H9 (cell line): ENCODE data around the gene ZDHHC11. TPM values are rescaled to one million over a fixed set of nuclear protein-coding genes. Genes with fewer than 3 reads are reported as not detected.

Experiments used
- DNase-seq: peaks from one replicate; pipeline ENCODE4 v3.0.0-alpha.2; 2017
- H2AFZ ChIP-seq: one replicate; pipeline ENCODE4 v1.6.1; 2013; ENCODE audit warnings: mild to moderate bottlenecking, low read length, control low read depth, moderate library complexity
- H2AK5ac ChIP-seq: 2 replicates; pipeline ENCODE4 v1.6.1; 2013; ENCODE audit warnings: low read length, control low read depth, mixed read lengths; ENCODE audit not compliant: insufficient read length
- H2BK120ac ChIP-seq: one replicate; pipeline ENCODE4 v1.6.1; 2013; ENCODE audit warnings: low read depth, mild to moderate bottlenecking, low read length, control low read depth, inconsistent platforms; ENCODE audit not compliant: poor library complexity, severe bottlenecking
- H2BK12ac ChIP-seq: 2 replicates; pipeline ENCODE4 v1.6.1; 2013; ENCODE audit warnings: low read length, control low read depth, mixed read lengths, low read depth; ENCODE audit not compliant: insufficient read length
- H2BK15ac ChIP-seq: 2 replicates; pipeline ENCODE4 v1.6.1; 2013; ENCODE audit warnings: low read depth, low read length, control low read depth
- H2BK20ac ChIP-seq: one replicate; pipeline ENCODE4 v1.6.1; 2013; ENCODE audit warnings: low read depth, mild to moderate bottlenecking, low read length, control low read depth, inconsistent platforms; ENCODE audit not compliant: poor library complexity, severe bottlenecking
- H2BK5ac ChIP-seq: 2 replicates; pipeline ENCODE4 v1.6.1; 2013; ENCODE audit warnings: low read length, control low read depth, mixed read lengths; ENCODE audit not compliant: insufficient read length
- H3K14ac ChIP-seq: 2 replicates; pipeline ENCODE4 v1.6.1; 2013; ENCODE audit warnings: low read length, control low read depth; ENCODE audit not compliant: insufficient read depth
- H3K18ac ChIP-seq: 2 replicates; pipeline ENCODE4 v1.6.1; 2013; ENCODE audit warnings: low read depth, mild to moderate bottlenecking, mixed read lengths, low read length, control low read depth; ENCODE audit not compliant: insufficient read length
- H3K23ac ChIP-seq: 2 replicates; pipeline ENCODE4 v1.6.1; 2013; ENCODE audit warnings: low read length, control low read depth, mixed read lengths, low read depth; ENCODE audit not compliant: insufficient read length
- H3K23me2 ChIP-seq: 2 replicates; pipeline ENCODE4 v1.6.1; 2013; ENCODE audit warnings: low read depth, mild to moderate bottlenecking, mixed read lengths, low read length, control low read depth; ENCODE audit not compliant: insufficient read length, poor library complexity, severe bottlenecking
- H3K27ac ChIP-seq: 2 replicates; pipeline ENCODE4 v1.5.1; 2013; ENCODE audit warnings: low read length, control low read depth, mixed read lengths, low read depth; ENCODE audit not compliant: insufficient read length
- H3K27me3 ChIP-seq: 2 replicates; pipeline ENCODE4 v1.6.1; 2013; ENCODE audit warnings: low read length, control low read depth, inconsistent platforms; ENCODE audit not compliant: insufficient read depth
- H3K4ac ChIP-seq: 2 replicates; pipeline ENCODE4 v1.6.1; 2013; ENCODE audit warnings: low read depth, mild to moderate bottlenecking, control low read depth, inconsistent platforms, low read length, moderate library complexity
- H3K4me1 ChIP-seq: 2 replicates; pipeline ENCODE4 v1.6.1; 2013; ENCODE audit warnings: low read length, control low read depth, inconsistent platforms; ENCODE audit not compliant: insufficient read depth
- H3K4me2 ChIP-seq: 2 replicates; pipeline ENCODE4 v1.6.1; 2013; ENCODE audit warnings: low read length, control low read depth, mixed read lengths; ENCODE audit not compliant: insufficient read length, insufficient read depth
- H3K56ac ChIP-seq: 2 replicates; pipeline ENCODE4 v1.6.1; 2013; ENCODE audit warnings: low read depth, mild to moderate bottlenecking, mixed read lengths, low read length, control low read depth; ENCODE audit not compliant: insufficient read length
- H3K79me1 ChIP-seq: 2 replicates; pipeline ENCODE4 v1.6.1; 2013; ENCODE audit warnings: low read depth, mild to moderate bottlenecking, moderate library complexity, low read length, control low read depth, inconsistent platforms; ENCODE audit not compliant: insufficient read depth, poor library complexity, severe bottlenecking
- H3K79me2 ChIP-seq: 2 replicates; pipeline ENCODE4 v1.6.1; 2013; ENCODE audit warnings: low read length, control low read depth, inconsistent platforms; ENCODE audit not compliant: insufficient read depth
- H3K9ac ChIP-seq: 2 replicates; pipeline ENCODE4 v1.6.1; 2013; ENCODE audit warnings: low read length, control low read depth, mixed read lengths; ENCODE audit not compliant: insufficient read length; ENCODE audit errors: extremely low read depth
- H3K9me3 ChIP-seq: one replicate; pipeline ENCODE4 v1.6.1; 2013; ENCODE audit warnings: low read depth, low read length, inconsistent platforms; ENCODE audit not compliant: control insufficient read depth
- H3T11ph ChIP-seq: one replicate; pipeline ENCODE4 v1.6.1; 2013; ENCODE audit warnings: mild to moderate bottlenecking, low read length, control low read depth, inconsistent platforms
- H4K20me1 ChIP-seq: one replicate; pipeline ENCODE4 v1.6.1; 2013; ENCODE audit not compliant: control insufficient read depth, insufficient read length, insufficient read depth
- H4K5ac ChIP-seq: 2 replicates; pipeline ENCODE4 v1.6.1; 2013; ENCODE audit warnings: low read depth, mild to moderate bottlenecking, mixed read lengths, low read length, control low read depth; ENCODE audit not compliant: insufficient read length
- H4K8ac ChIP-seq: replicated peaks from 2 replicates; pipeline ENCODE4 v1.6.1; 2013; ENCODE audit warnings: low read length, control low read depth, mixed read lengths, low read depth; ENCODE audit not compliant: insufficient read length
- H4K91ac ChIP-seq: 2 replicates; pipeline ENCODE4 v1.6.1; 2013; ENCODE audit warnings: low read depth, mild to moderate bottlenecking, moderate library complexity, mixed read lengths, low read length, control low read depth; ENCODE audit not compliant: insufficient read length
- H3K27ac Mint-ChIP-seq, 3 experiments: 2 replicates in 2 of 3; 3 replicates in 1 of 3; pipeline ENCODE4 v1.8.0; 2020 to 2021; ENCODE audit warnings: mixed read lengths in 3 of 3, mild to moderate bottlenecking in 1 of 3, moderate library complexity in 1 of 3
- H3K27me3 Mint-ChIP-seq: 2 replicates; pipeline ENCODE4 v1.8.0; 2021; ENCODE audit warnings: low read depth, mild to moderate bottlenecking, moderate library complexity, mixed read lengths
- H3K36me3 Mint-ChIP-seq, 3 experiments: 2 replicates in 2 of 3; 3 replicates in 1 of 3; pipeline ENCODE4 v1.8.0; 2020 to 2021; ENCODE audit warnings: low read depth in 3 of 3, mixed read lengths in 3 of 3; ENCODE audit not compliant: insufficient read depth in 1 of 3
- H3K4me1 Mint-ChIP-seq, 2 experiments: 2 replicates each; pipeline ENCODE4 v1.8.0; 2020; ENCODE audit warnings: mixed read lengths in 2 of 2
- H3K4me3 Mint-ChIP-seq, 2 experiments: 2 replicates in 1 of 2; 3 replicates in 1 of 2; pipeline ENCODE4 v1.8.0; 2020 to 2021; ENCODE audit warnings: mild to moderate bottlenecking in 2 of 2, mixed read lengths in 2 of 2, moderate library complexity in 1 of 2
- H3K9me3 Mint-ChIP-seq, 2 experiments: 2 replicates in 1 of 2; 3 replicates in 1 of 2; pipeline ENCODE4 v1.8.0; 2020; ENCODE audit warnings: mild to moderate bottlenecking in 2 of 2, mixed read lengths in 2 of 2, moderate library complexity in 1 of 2
- WGBS: extraction: QIAGEN DNeasy Blood & Tissue Kit; methylation state at CpG from one replicate; pipeline ENCODE4 v1.1.7; 2013; ENCODE audit warnings: missing lambda C conversion rate, low lambda C conversion rate, mixed read lengths; ENCODE audit not compliant: insufficient read length; ENCODE audit errors: extremely low coverage; 5-methylcytosine and 5-hydroxymethylcytosine counted together
- total RNA-seq: library from RNA; stranded (reverse); gene quantifications from 2 replicates; pipeline ENCODE4 v1.2.1, GENCODE V29; 2021
- TF ChIP-seq, protein P1 (sequence below): fragments of 200-600 bp; sonication (generic); conservative IDR thresholded peaks from 3 replicates; pipeline ENCODE4 v1.8.0; 2021; ENCODE audit warnings: antibody characterized with exemption, mild to moderate bottlenecking

The ZDHHC11 gene
- total RNA-seq, 1 experiment from 2014 or later, result 37.6 TPM

DNA sequence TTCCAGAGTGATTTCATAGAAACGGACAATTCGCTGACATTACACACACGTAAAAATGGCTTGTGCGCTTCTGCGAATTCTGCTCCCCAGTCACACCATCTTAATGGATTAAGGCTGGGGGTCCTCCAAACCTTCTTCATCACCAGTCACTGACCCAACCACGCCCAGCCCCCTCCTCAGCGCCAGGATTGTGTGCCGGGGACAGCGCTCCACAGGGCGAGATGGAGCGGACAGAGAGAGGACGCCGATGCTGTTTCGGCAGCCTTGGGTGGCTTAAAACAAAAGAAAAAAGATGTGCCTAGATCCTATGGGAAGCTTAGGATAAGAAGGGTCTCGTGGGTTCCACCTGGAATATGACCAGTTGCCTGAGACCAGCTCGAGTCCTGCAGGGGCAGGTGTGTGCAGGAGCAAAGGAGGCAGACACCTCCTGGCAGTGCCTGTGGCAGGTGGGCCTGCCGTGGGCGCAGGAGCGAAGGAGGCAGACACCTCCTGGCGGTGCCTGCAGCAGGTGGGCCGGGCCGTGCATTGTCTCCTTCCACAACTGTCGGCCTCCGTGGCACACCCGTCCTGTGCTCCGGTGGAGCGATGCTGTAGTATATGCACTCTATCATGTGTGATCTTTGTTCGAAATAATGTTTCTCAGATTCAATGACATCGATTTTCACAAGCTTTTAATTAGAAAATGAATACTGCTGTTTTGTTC is 21.0 kb upstream of the ZDHHC11 start:
- no peak overlapping the region for H3K9ac ChIP-seq
- Mint-ChIP-seq H3K27ac (no peak overlapping the region), H3K9me3 (no peaks in the 10 kb centered on the region), H3K4me1 (peaks cover 0 to 3% of the 10 kb centered on the region in 2 experiments; a peak in 1 of 4 replicates), H3K36me3 (peaks cover 53 to 99% (median 89%) of the 10 kb centered on the region in 3 experiments), H3K4me3 (no peak overlapping the region), H3K27me3 (no peaks in the 10 kb centered on the region)
- H2BK20ac ChIP-seq, result no peak overlapping the region
- no peak overlapping the region for H3K4me2 ChIP-seq
- H3K27ac ChIP-seq, result no peak overlapping the region
- H3K27me3 ChIP-seq, result no peaks in the 10 kb centered on the region
- H2BK15ac ChIP-seq, result no peak overlapping the region
- no peak overlapping the region for H3K4ac ChIP-seq
- no peak overlapping the region for H3K14ac ChIP-seq
- no peak overlapping the region for H2AK5ac ChIP-seq
- no peak overlapping the region for H3K23ac ChIP-seq
- H3K79me2 ChIP-seq, result no peaks in the 10 kb centered on the region
- DNase-seq, result no peak
- H4K20me1 ChIP-seq, result no peaks in the 10 kb centered on the region
- H3K56ac ChIP-seq, result no peak overlapping the region
- no peak overlapping the region for H2BK5ac ChIP-seq
- no peak overlapping the region for H2BK12ac ChIP-seq
- no peak overlapping the region for H2BK120ac ChIP-seq
- H3K18ac ChIP-seq, result no peak overlapping the region
- H3K4me1 ChIP-seq, result no peaks in the 10 kb centered on the region
- no peak overlapping the region for H4K8ac ChIP-seq
- H3K79me1 ChIP-seq, result no peaks in the 10 kb centered on the region
- H3K23me2 ChIP-seq, result no peaks in the 10 kb centered on the region
- no peak overlapping the region for H2AFZ ChIP-seq
- H3T11ph ChIP-seq, result no peak overlapping the region
- no peak overlapping the region for H4K5ac ChIP-seq
- no peak overlapping the region for H4K91ac ChIP-seq
- no peaks in the 10 kb centered on the region for H3K9me3 ChIP-seq
- no CpG with 5 or more reads among the region's 29 CpGs for WGBS
- TF ChIP-seq, protein P1, sequence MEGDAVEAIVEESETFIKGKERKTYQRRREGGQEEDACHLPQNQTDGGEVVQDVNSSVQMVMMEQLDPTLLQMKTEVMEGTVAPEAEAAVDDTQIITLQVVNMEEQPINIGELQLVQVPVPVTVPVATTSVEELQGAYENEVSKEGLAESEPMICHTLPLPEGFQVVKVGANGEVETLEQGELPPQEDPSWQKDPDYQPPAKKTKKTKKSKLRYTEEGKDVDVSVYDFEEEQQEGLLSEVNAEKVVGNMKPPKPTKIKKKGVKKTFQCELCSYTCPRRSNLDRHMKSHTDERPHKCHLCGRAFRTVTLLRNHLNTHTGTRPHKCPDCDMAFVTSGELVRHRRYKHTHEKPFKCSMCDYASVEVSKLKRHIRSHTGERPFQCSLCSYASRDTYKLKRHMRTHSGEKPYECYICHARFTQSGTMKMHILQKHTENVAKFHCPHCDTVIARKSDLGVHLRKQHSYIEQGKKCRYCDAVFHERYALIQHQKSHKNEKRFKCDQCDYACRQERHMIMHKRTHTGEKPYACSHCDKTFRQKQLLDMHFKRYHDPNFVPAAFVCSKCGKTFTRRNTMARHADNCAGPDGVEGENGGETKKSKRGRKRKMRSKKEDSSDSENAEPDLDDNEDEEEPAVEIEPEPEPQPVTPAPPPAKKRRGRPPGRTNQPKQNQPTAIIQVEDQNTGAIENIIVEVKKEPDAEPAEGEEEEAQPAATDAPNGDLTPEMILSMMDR, result no peak
